Activated T-helper 1 cell treated with anti-CD3 and anti-CD28 coated beads, Interleukin-12 subunit alpha, Interleukin-12 subunit beta, Interleukin-2, Interleukin-4 antibody, amounts not matched to agents 30 ng/mL and 10 ng/mL and 1 ng/mL, durations not matched to agents 14 hours and 24 hours and 36 hours (primary cell): Measurements from ENCODE around the gene GNAT1. TPM values are rescaled to one million over a fixed set of nuclear protein-coding genes. Genes with fewer than 3 reads are reported as not detected.

Source experiments
- DNase-seq: peaks from one replicate; pipeline ENCODE4 v3.0.0; 2021; ENCODE audit warnings: low spot score
- H3K27ac Mint-ChIP-seq: one replicate; pipeline ENCODE4 v1.8.0; 2021; ENCODE audit warnings: mild to moderate bottlenecking, mixed read lengths
- H3K27me3 Mint-ChIP-seq: one replicate; pipeline ENCODE4 v1.8.0; 2022; ENCODE audit warnings: mild to moderate bottlenecking, moderate library complexity, mixed read lengths; ENCODE audit not compliant: insufficient read depth
- H3K36me3 Mint-ChIP-seq: one replicate; pipeline ENCODE4 v1.8.0; 2021; ENCODE audit warnings: low read depth, mixed read lengths
- H3K4me1 Mint-ChIP-seq: one replicate; pipeline ENCODE4 v1.8.0; 2021; ENCODE audit warnings: low read depth, mixed read lengths
- H3K4me3 Mint-ChIP-seq: one replicate; pipeline ENCODE4 v1.8.0; 2021; ENCODE audit warnings: mild to moderate bottlenecking, moderate library complexity, mixed read lengths
- H3K9me3 Mint-ChIP-seq: one replicate; pipeline ENCODE4 v1.8.0; 2021; ENCODE audit warnings: mixed read lengths
- intact Hi-C: fragments of 100-400 bp; cut with micrococcal nuclease; formaldehyde crosslinking; loops from one replicate; pipeline ENCODE4 v1.15.1; 2024
- total RNA-seq: library from RNA; stranded (reverse); gene quantifications from 2 replicates; pipeline ENCODE4 v1.2.3, GENCODE V29; 2022

The GNAT1 gene
- total RNA-seq, 1 donor from 2014 or later = not detected

GRCh38 chr3:50165910-50166538 lies 25.4 kb upstream of the GNAT1 start:
- Mint-ChIP-seq H3K4me3 (no peak overlapping the region), H3K4me1 (no peaks in the 10 kb centered on the region), H3K27me3 (peaks cover 6% of the 10 kb centered on the region), H3K27ac (no peak overlapping the region), H3K9me3 (no peaks in the 10 kb centered on the region), H3K36me3 (no peaks in the 10 kb centered on the region)
- intact Hi-C loops = no loop called here
- no peak for DNase-seq

- H3K9me3 Mint-ChIP-seq = no peaks in the 10 kb centered on the region
- H3K27me3 Mint-ChIP-seq = peaks cover 6% of the 10 kb centered on the region
- H3K4me3 Mint-ChIP-seq = no peak overlapping the region
- H3K36me3 Mint-ChIP-seq = no peaks in the 10 kb centered on the region
- H3K27ac Mint-ChIP-seq = no peak overlapping the region
- intact Hi-C loops = no loop called here
- DNase-seq = no peak
- H3K4me1 Mint-ChIP-seq = no peaks in the 10 kb centered on the region
Observed at GRCh38 chr3:50166620-50167019, 24.8 kb upstream of the GNAT1 start.

GRCh38 chr3:50167069-50167840 lies 24.2 kb upstream of the GNAT1 start:
- no peak overlapping the region for H3K4me3 Mint-ChIP-seq
- no peaks in the 10 kb centered on the region for H3K4me1 Mint-ChIP-seq
- intact Hi-C loops = no loop called here
- no peaks in the 10 kb centered on the region for H3K36me3 Mint-ChIP-seq
- peaks cover 6% of the 10 kb centered on the region for H3K27me3 Mint-ChIP-seq
- DNase-seq = no peak
- H3K9me3 Mint-ChIP-seq = no peaks in the 10 kb centered on the region
- H3K27ac Mint-ChIP-seq = no peak overlapping the region

GRCh38 chr3:50167841-50168209 lies 23.6 kb upstream of the GNAT1 start:
- Mint-ChIP-seq H3K4me3 (no peak overlapping the region), H3K27me3 (peaks cover 4% of the 10 kb centered on the region), H3K36me3 (no peaks in the 10 kb centered on the region), H3K27ac (no peak overlapping the region), H3K9me3 (no peaks in the 10 kb centered on the region), H3K4me1 (no peaks in the 10 kb centered on the region)
- DNase-seq = no peak
- intact Hi-C loops = no loop called here

- no peaks in the 10 kb centered on the region for H3K4me1 Mint-ChIP-seq
- no peak for DNase-seq
- H3K27ac Mint-ChIP-seq = no peak overlapping the region
- H3K27me3 Mint-ChIP-seq = peaks cover 4% of the 10 kb centered on the region
- H3K36me3 Mint-ChIP-seq = no peaks in the 10 kb centered on the region
- intact Hi-C loops = no loop called here
- H3K4me3 Mint-ChIP-seq = no peak overlapping the region
- H3K9me3 Mint-ChIP-seq = no peaks in the 10 kb centered on the region
Observed at GRCh38 chr3:50168388-50168787, 23.0 kb upstream of the GNAT1 start.

GRCh38 chr3:50168791-50169190 lies 22.6 kb upstream of the GNAT1 start:
- H3K9me3 Mint-ChIP-seq = no peaks in the 10 kb centered on the region
- H3K4me1 Mint-ChIP-seq = no peaks in the 10 kb centered on the region
- no peaks in the 10 kb centered on the region for H3K36me3 Mint-ChIP-seq
- intact Hi-C loops = no loop called here
- H3K27me3 Mint-ChIP-seq = peaks cover 4% of the 10 kb centered on the region
- H3K27ac Mint-ChIP-seq = no peak overlapping the region
- no peak for DNase-seq
- H3K4me3 Mint-ChIP-seq = no peak overlapping the region

GRCh38 chr3:50169232-50169832 lies 22.1 kb upstream of the GNAT1 start:
- no peaks in the 10 kb centered on the region for H3K4me1 Mint-ChIP-seq
- no peak for DNase-seq
- H3K4me3 Mint-ChIP-seq = no peak overlapping the region
- H3K27me3 Mint-ChIP-seq = peaks cover 4% of the 10 kb centered on the region
- H3K9me3 Mint-ChIP-seq = no peaks in the 10 kb centered on the region
- H3K27ac Mint-ChIP-seq = no peak overlapping the region
- intact Hi-C loops = no loop called here
- H3K36me3 Mint-ChIP-seq = no peaks in the 10 kb centered on the region

- H3K36me3 Mint-ChIP-seq = no peaks in the 10 kb centered on the region
Observed at GRCh38 chr3:50169858-50170257, 21.6 kb upstream of the GNAT1 start.

GRCh38 chr3:50170689-50171088 lies 20.7 kb upstream of the GNAT1 start:
- H3K27ac Mint-ChIP-seq = no peak overlapping the region
- no peak overlapping the region for H3K4me3 Mint-ChIP-seq
- no peaks in the 10 kb centered on the region for H3K4me1 Mint-ChIP-seq
- DNase-seq = no peak
- intact Hi-C loops = no loop called here
- peaks cover 4% of the 10 kb centered on the region for H3K27me3 Mint-ChIP-seq
- no peaks in the 10 kb centered on the region for H3K36me3 Mint-ChIP-seq
- no peaks in the 10 kb centered on the region for H3K9me3 Mint-ChIP-seq

More at GRCh38 chr3:50169858-50170257, 21.6 kb upstream of the GNAT1 start:
- intact Hi-C loops = no loop called here
- Mint-ChIP-seq H3K4me3 (no peak overlapping the region), H3K4me1 (no peaks in the 10 kb centered on the region), H3K27me3 (peaks cover 4% of the 10 kb centered on the region), H3K27ac (no peak overlapping the region), H3K9me3 (no peaks in the 10 kb centered on the region)
- DNase-seq = no peak

- Mint-ChIP-seq H3K27ac (no peak overlapping the region), H3K27me3 (peaks cover 4% of the 10 kb centered on the region), H3K9me3 (no peaks in the 10 kb centered on the region)
Observed at GRCh38 chr3:50171540-50172301, 19.7 kb upstream of the GNAT1 start.

GRCh38 chr3:50172626-50173220 lies 18.7 kb upstream of the GNAT1 start:
- DNase-seq = no peak
- no peaks in the 10 kb centered on the region for H3K36me3 Mint-ChIP-seq
- H3K27ac Mint-ChIP-seq = no peak overlapping the region
- H3K9me3 Mint-ChIP-seq = no peaks in the 10 kb centered on the region
- intact Hi-C loops = no loop called here
- no peak overlapping the region for H3K4me3 Mint-ChIP-seq
- H3K4me1 Mint-ChIP-seq = no peaks in the 10 kb centered on the region
- H3K27me3 Mint-ChIP-seq = peaks cover 4% of the 10 kb centered on the region

More at GRCh38 chr3:50171540-50172301, 19.7 kb upstream of the GNAT1 start:
- intact Hi-C loops = no loop called here
- Mint-ChIP-seq H3K4me3 (no peak overlapping the region), H3K36me3 (no peaks in the 10 kb centered on the region), H3K4me1 (no peaks in the 10 kb centered on the region)
- no peak for DNase-seq

GRCh38 chr3:50173685-50174516 lies 17.5 kb upstream of the GNAT1 start:
- H3K9me3 Mint-ChIP-seq = no peaks in the 10 kb centered on the region
- no peak overlapping the region for H3K27ac Mint-ChIP-seq
- DNase-seq = no peak

More at GRCh38 chr3:50173685-50174516, 17.5 kb upstream of the GNAT1 start:
- H3K27me3 Mint-ChIP-seq = peaks cover 4% of the 10 kb centered on the region
- no peaks in the 10 kb centered on the region for H3K4me1 Mint-ChIP-seq
- H3K36me3 Mint-ChIP-seq = no peaks in the 10 kb centered on the region
- H3K4me3 Mint-ChIP-seq = no peak overlapping the region
- intact Hi-C loops = no loop called here
